Endothelial cell of umbilical vein (primary cell): ENCODE data around the gene MAPK8. TPM values are rescaled to one million over a fixed set of nuclear protein-coding genes. Genes with fewer than 3 reads are reported as not detected.
"Not testable (repeated sequence)": the region's sequence is repeated elsewhere in the genome, so short reads cannot be mapped to it uniquely, and the experiment has no call there.

Source experiments
- BruUV-seq: library from RNA; stranded (reverse); fragments of 400-500 nt; replicated peaks from 2 replicates; lab custom pipeline; 2021; lab: Mats Ljungman, UMichigan
- CTCF ChIA-PET: fragments of 300-600, 350-600 bp; sonication (Branson Sonifier 250); formaldehyde crosslinking; loops from one replicate; lab custom pipeline; 2021; ENCODE audit warnings: antibody characterized with exemption, inconsistent platforms; lab: Charles Lee
- POLR2A ChIA-PET: fragments of 300-600, 350-600 bp; sonication (Branson Sonifier 250); formaldehyde crosslinking; loops from one replicate; lab custom pipeline; 2021; ENCODE audit warnings: antibody characterized with exemption, inconsistent platforms; lab: Charles Lee
- DNase-seq: peaks from one replicate; pipeline ENCODE4 v3.0.0-alpha.2; 2011; ENCODE audit warnings: low read depth, low spot score
- FAIRE-seq: peaks from 2 replicates; lab custom pipeline; 2011; peaks lifted over from hg19 to GRCh38; lab: Jason Lieb, UNC
- H2AFZ ChIP-seq: 2 replicates; pipeline ENCODE4 v1.6.0; 2012; ENCODE audit warnings: low read depth, low read length, control low read depth, inconsistent platforms
- H3K27ac ChIP-seq: 2 replicates; pipeline ENCODE4 v1.5.1; 2011; ENCODE audit warnings: low read depth, mild to moderate bottlenecking, control low read depth, low read length, moderate library complexity; ENCODE audit not compliant: insufficient read depth
- H3K27me3 ChIP-seq, 2 experiments: 2 replicates each; pipeline versions ENCODE4 v1.6.0 to v1.6.1; 2011; ENCODE audit warnings: low read length in 2 of 2, mixed read lengths in 1 of 2; ENCODE audit not compliant: control insufficient read depth in 2 of 2, insufficient read depth in 2 of 2
- H3K36me3 ChIP-seq, 2 experiments: 2 replicates in 1 of 2; 3 replicates in 1 of 2; pipeline ENCODE4 v1.5.1; 2011; ENCODE audit warnings: low read length in 2 of 2, mild to moderate bottlenecking in 1 of 2, moderate library complexity in 1 of 2; ENCODE audit not compliant: control insufficient read depth in 2 of 2, insufficient read depth in 2 of 2; ENCODE audit errors: extremely low read depth in 1 of 2
- H3K4me1 ChIP-seq: 3 replicates; pipeline ENCODE4 v1.5.1; 2011; ENCODE audit warnings: mild to moderate bottlenecking, low read length; ENCODE audit not compliant: control insufficient read depth, insufficient read depth; ENCODE audit errors: extremely low read depth
- H3K4me2 ChIP-seq: 2 replicates; pipeline ENCODE4 v1.6.1; 2011; ENCODE audit warnings: low read length, control low read depth, mixed read lengths; ENCODE audit not compliant: insufficient read depth
- H3K4me3 ChIP-seq, 3 experiments: fragments of 200-600 bp in 1 of 3; sonication (generic), shearing (Covaris generic) in 1 of 3; replicated peaks in 1 of 3; 2 replicates each; pipeline ENCODE4 v1.5.1; 2011 to 2016; ENCODE audit warnings: control low read depth in 3 of 3, low read length in 3 of 3, mild to moderate bottlenecking in 2 of 3, inconsistent platforms in 1 of 3, low read depth in 1 of 3, moderate library complexity in 1 of 3; ENCODE audit not compliant: insufficient read depth in 1 of 3
- H3K79me2 ChIP-seq: 2 replicates; pipeline ENCODE4 v1.6.0; 2012; ENCODE audit warnings: low read length, inconsistent platforms; ENCODE audit not compliant: control insufficient read depth, insufficient read depth
- H3K9ac ChIP-seq: replicated peaks from 2 replicates; pipeline ENCODE3; 2011; ENCODE audit warnings: low read length, control low read depth; ENCODE audit not compliant: insufficient read depth; ENCODE audit errors: extremely low read depth
- H3K9me1 ChIP-seq: replicated peaks from 3 replicates; pipeline ENCODE4 v1.6.0; 2011; ENCODE audit warnings: mild to moderate bottlenecking, low read length; ENCODE audit not compliant: control insufficient read depth, insufficient read depth; ENCODE audit errors: extremely low read depth
- H3K9me3 ChIP-seq: replicated peaks from 2 replicates; pipeline ENCODE4 v1.5.1; 2012; ENCODE audit warnings: low read length, inconsistent platforms; ENCODE audit not compliant: control insufficient read depth, insufficient read depth
- H4K20me1 ChIP-seq: replicated peaks from 2 replicates; pipeline ENCODE3; 2011; ENCODE audit warnings: mild to moderate bottlenecking, low read length; ENCODE audit not compliant: control insufficient read depth, insufficient read depth; ENCODE audit errors: extremely low read depth
- CTCF ChIP-seq, 2 donors: IDR thresholded peaks; 1 replicate in 1 of 2; 2 replicates in 1 of 2; pipeline ENCODE4 v1.5.1; 2011; ENCODE audit warnings: low read length in 2 of 2, mild to moderate bottlenecking in 2 of 2, moderate library complexity in 2 of 2, control low read depth in 1 of 2, inconsistent platforms in 1 of 2, low read depth in 1 of 2; ENCODE audit not compliant: insufficient read depth in 1 of 2; ENCODE audit errors: extremely low read depth in 1 of 2
- EZH2 ChIP-seq: IDR thresholded peaks from 2 replicates; pipeline ENCODE4 v1.6.1; 2012; ENCODE audit warnings: borderline replicate concordance, low read depth, mild to moderate bottlenecking, moderate library complexity, low read length, inconsistent platforms; ENCODE audit not compliant: severe bottlenecking
- FOS ChIP-seq: IDR thresholded peaks from 2 replicates; pipeline ENCODE4 v1.6.1; 2011; ENCODE audit warnings: mild to moderate bottlenecking, low read length, moderate library complexity, borderline replicate concordance; ENCODE audit not compliant: insufficient read depth
- GATA2 ChIP-seq: IDR thresholded peaks from 2 replicates; pipeline ENCODE4 v1.7.0; 2011; ENCODE audit warnings: low read depth, mild to moderate bottlenecking, moderate library complexity, mixed read lengths, low read length; ENCODE audit not compliant: insufficient read length, insufficient read depth
- JUN ChIP-seq: IDR thresholded peaks from 2 replicates; pipeline ENCODE4 v1.6.1; 2011; ENCODE audit warnings: borderline replicate concordance, low read depth; ENCODE audit not compliant: insufficient read length, insufficient read depth
- MAX ChIP-seq: IDR thresholded peaks from 2 replicates; pipeline ENCODE4 v1.6.1; 2011; ENCODE audit not compliant: insufficient read depth, insufficient read length
- MYC ChIP-seq: IDR thresholded peaks from one replicate; pipeline ENCODE4 v1.6.1; 2011; ENCODE audit warnings: mild to moderate bottlenecking, low read depth, low read length
- POLR2A ChIP-seq: IDR thresholded peaks from 2 replicates; pipeline ENCODE4 v1.6.1; 2012; ENCODE audit warnings: low read depth, mild to moderate bottlenecking, control low read depth, low read length
- POLR2AphosphoS5 ChIP-seq: IDR thresholded peaks from 2 replicates; pipeline ENCODE4 v1.6.1; 2012; ENCODE audit warnings: low read depth, mild to moderate bottlenecking, control low read depth, low read length, moderate library complexity; ENCODE audit not compliant: insufficient read depth
- dilution Hi-C: fragments of 300-500 bp; cut with MboI; formaldehyde crosslinking; loops from one replicate; pipeline ENCODE4 v1.15.0; 2019; ENCODE audit warnings: low sequenced_read_pairs; ENCODE audit not compliant: extremely low pct_ligation_motif_present
- intact Hi-C: fragments of 100-400 bp; cut with micrococcal nuclease; formaldehyde crosslinking; loops from one replicate; pipeline ENCODE4 v1.10.0; 2022
- polyA plus RNA-seq, 4 experiments: library from polyadenylated mRNA; depleted of rRNA in 3 of 4; stranded (reverse) in 3 of 4; unstranded in 1 of 4; fragments of >200 nt; gene quantifications; 2 replicates each; pipeline versions ENCODE4 v1.2.1 to v1.2.3, GENCODE V29; 2011 to 2012; ENCODE audit warnings: missing spikeins in 1 of 4
- total RNA-seq: library from RNA; stranded (reverse); gene quantifications from 2 replicates; pipeline ENCODE4 v1.2.3, GENCODE V29; 2021

Gene MAPK8
- total and polyA plus RNA-seq, 2 donors (not counting 3 experiments of a cell fraction or from before 2014, with no cell fraction given) = 25.3 to 56.2 TPM

- TF ChIP-seq FOS (no peak), CTCF (IDR thresholded peaks at IDR 0.05; ENCODE audit: extremely low read depth in 1 of 2, insufficient read depth in 1 of 2, low read depth in 1 of 2, low read length in 2 of 2) (no peak), MAX (no peak), JUN (no peak), POLR2A (no peak), GATA2 (no peak), POLR2AphosphoS5 (no peak), EZH2 (no peak), MYC (no peak)
- POLR2A ChIA-PET = no interaction called here
- peaks cover 0 to 2% of the 10 kb centered on the region in 2 experiments for H3K27me3 ChIP-seq
- no peak overlapping the region for H3K4me2 ChIP-seq
- BruUV-seq = no TSS peak
- intact Hi-C loops (no loop called here), dilution Hi-C loops (no loop called here)
- H3K4me1 ChIP-seq = no peaks in the 10 kb centered on the region
- H3K27ac ChIP-seq = no peak overlapping the region
- no peaks in the 10 kb centered on the region for H3K79me2 ChIP-seq
- DNase-seq (no peak), FAIRE-seq (no peak)
- H3K9me3 ChIP-seq = no peaks in the 10 kb centered on the region
- CTCF ChIA-PET = no interaction called here
- H3K36me3 ChIP-seq = no peaks in the 10 kb centered on the region
- H3K4me3 ChIP-seq = no peak overlapping the region
- no peaks in the 10 kb centered on the region for H3K9me1 ChIP-seq
- H4K20me1 ChIP-seq = no peaks in the 10 kb centered on the region
- no peak overlapping the region for H3K9ac ChIP-seq
- H2AFZ ChIP-seq = no peak overlapping the region
These were observed 27.3 kb upstream of the MAPK8 start for GRCh38 chr10:48279081-48279751.

DNA sequence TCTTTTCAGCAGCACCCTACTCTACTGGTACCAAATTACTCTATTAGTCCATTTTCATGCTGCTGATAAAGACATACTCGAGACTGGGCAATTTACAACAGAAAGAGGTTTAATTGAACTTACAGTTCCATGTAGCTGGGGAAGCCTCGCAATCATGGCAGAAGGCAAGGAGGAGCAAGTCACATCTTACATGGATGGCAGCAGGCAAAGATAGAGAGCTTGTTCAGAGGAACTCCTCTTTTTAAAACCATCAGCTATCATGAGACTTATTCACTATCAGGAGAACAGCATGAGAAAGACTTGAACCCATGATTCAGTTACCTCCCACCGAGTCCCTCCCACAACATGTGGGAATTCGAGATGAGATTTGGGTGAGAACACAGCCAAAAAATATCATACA lies 24.8 kb upstream of the MAPK8 start:
- H4K20me1 ChIP-seq, BruUV-seq, H3K9ac ChIP-seq, DNase-seq, H3K4me1 ChIP-seq, H2AFZ ChIP-seq, H3K79me2 ChIP-seq, H3K9me3 ChIP-seq, intact Hi-C loops, POLR2A ChIA-PET, FAIRE-seq, dilution Hi-C loops, H3K4me3 ChIP-seq, H3K36me3 ChIP-seq, CTCF ChIA-PET, H3K27ac ChIP-seq, H3K4me2 ChIP-seq, H3K27me3 ChIP-seq, H3K9me1 ChIP-seq: not testable (repeated sequence)
